ENCODE results near the gene TP63. TPM values are rescaled to one million over a fixed set of nuclear protein-coding genes. Genes with fewer than 3 reads are reported as not detected.

TP63 gene
- under 0.01 and 0.43 TPM in 2 replicates for total RNA-seq

GRCh38 chr3:189631373-189631408 is at the start of gene TP63:
Gene TP63, plus strand, starts transcription at chr3:189631389. Its CDS starts 127 bp downstream, at chr3:189631516.
- no peak for DNase-seq (ENCODE audit: low read depth)
- no peak within 1 kb of the TSS for H3K4me3 ChIP-seq (ENCODE audit: low read depth, low read length)

GRCh38 chr3:189582179-189582578 is 49.0 kb upstream of the TP63 start:
- no peak overlapping the region for H3K4me3 ChIP-seq (ENCODE audit: low read depth, low read length)
- TF ChIP-seq, protein P1, sequence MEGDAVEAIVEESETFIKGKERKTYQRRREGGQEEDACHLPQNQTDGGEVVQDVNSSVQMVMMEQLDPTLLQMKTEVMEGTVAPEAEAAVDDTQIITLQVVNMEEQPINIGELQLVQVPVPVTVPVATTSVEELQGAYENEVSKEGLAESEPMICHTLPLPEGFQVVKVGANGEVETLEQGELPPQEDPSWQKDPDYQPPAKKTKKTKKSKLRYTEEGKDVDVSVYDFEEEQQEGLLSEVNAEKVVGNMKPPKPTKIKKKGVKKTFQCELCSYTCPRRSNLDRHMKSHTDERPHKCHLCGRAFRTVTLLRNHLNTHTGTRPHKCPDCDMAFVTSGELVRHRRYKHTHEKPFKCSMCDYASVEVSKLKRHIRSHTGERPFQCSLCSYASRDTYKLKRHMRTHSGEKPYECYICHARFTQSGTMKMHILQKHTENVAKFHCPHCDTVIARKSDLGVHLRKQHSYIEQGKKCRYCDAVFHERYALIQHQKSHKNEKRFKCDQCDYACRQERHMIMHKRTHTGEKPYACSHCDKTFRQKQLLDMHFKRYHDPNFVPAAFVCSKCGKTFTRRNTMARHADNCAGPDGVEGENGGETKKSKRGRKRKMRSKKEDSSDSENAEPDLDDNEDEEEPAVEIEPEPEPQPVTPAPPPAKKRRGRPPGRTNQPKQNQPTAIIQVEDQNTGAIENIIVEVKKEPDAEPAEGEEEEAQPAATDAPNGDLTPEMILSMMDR (IDR thresholded peaks at IDR 0.05; ENCODE audit: insufficient read depth, low read depth, low read length), result no peak
- DNase-seq (ENCODE audit: low read depth), result no peak

More at GRCh38 chr3:189631373-189631408, at the start of gene TP63:
- TF ChIP-seq, protein P1 (IDR thresholded peaks at IDR 0.05; ENCODE audit: insufficient read depth, low read depth, low read length), result no peak

DNA sequence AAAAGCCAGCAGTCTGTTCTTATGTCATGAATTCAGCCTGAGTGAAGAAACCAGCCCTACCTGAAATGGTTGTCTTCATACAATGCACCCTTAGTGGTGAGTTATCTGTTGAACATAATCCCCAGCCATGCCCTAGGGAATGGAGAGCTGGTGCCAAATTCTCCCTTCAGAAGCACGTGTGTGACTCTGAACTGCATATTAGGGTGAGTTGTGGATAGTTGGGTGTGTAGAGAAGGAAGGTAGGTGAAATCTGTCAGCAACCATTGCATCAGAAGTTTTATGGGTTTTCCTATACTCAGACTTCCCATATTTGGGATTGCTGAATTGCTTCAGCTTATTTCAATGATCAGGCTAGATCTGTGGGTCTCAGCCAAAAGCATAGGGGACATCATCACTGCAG is 46.5 kb upstream of the TP63 start:
- TF ChIP-seq, protein P1 (IDR thresholded peaks at IDR 0.05; ENCODE audit: insufficient read depth, low read depth, low read length), result no peak
- DNase-seq (ENCODE audit: low read depth), result no peak
- H3K4me3 ChIP-seq (ENCODE audit: low read depth, low read length), result no peak overlapping the region

DNA sequence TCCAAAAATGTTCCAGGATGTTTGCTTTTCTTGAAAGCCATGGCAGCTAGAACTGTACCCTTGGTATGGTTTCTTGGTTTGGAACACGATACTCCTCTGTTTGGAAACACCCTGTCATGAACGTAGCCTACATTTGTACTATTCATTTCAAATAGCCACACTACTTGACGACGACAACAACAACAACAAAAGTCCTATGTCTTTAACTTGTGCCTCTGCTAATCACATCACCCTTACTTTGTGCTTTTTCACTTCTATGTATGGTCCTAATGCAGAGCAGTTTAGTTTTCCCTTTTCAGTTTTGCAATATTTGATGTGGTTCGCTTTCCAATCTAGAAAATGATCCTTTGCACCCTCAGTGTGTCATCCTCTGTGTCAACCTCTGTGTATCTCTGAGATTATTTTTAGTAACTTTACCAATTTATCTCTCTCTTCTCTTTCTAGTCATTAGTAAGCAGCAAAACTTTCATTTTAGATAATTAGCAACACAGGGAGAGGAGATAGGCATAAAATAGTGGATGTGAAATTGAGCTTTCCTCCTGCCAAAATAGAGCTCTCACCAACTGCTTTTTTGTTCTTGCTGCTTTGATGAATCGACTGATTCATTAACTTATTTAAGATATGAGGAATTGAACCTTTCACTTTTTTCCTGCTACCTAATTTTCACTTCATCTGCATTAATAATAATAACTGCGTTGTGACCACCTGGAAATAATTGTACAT is 44.1 kb upstream of the TP63 start:
- no peak overlapping the region for H3K4me3 ChIP-seq (ENCODE audit: low read depth, low read length)
- no peak for DNase-seq (ENCODE audit: low read depth)
- TF ChIP-seq, protein P1 (IDR thresholded peaks at IDR 0.05; ENCODE audit: insufficient read depth, low read depth, low read length), result no peak

- H3K4me3 ChIP-seq (ENCODE audit: low read depth, low read length), result no peak overlapping the region
- TF ChIP-seq, protein P1 (IDR thresholded peaks at IDR 0.05; ENCODE audit: insufficient read depth, low read depth, low read length), result no peak
- DNase-seq (ENCODE audit: low read depth), result no peak
Measured at GRCh38 chr3:189587664-189588040, 43.5 kb upstream of the TP63 start.

GRCh38 chr3:189588070-189588469 is 43.1 kb upstream of the TP63 start:
- TF ChIP-seq, protein P1 (IDR thresholded peaks at IDR 0.05; ENCODE audit: insufficient read depth, low read depth, low read length), result no peak
- peak; percentile 7 for DNase-seq (ENCODE audit: low read depth)
- no peak overlapping the region for H3K4me3 ChIP-seq (ENCODE audit: low read depth, low read length)

DNA sequence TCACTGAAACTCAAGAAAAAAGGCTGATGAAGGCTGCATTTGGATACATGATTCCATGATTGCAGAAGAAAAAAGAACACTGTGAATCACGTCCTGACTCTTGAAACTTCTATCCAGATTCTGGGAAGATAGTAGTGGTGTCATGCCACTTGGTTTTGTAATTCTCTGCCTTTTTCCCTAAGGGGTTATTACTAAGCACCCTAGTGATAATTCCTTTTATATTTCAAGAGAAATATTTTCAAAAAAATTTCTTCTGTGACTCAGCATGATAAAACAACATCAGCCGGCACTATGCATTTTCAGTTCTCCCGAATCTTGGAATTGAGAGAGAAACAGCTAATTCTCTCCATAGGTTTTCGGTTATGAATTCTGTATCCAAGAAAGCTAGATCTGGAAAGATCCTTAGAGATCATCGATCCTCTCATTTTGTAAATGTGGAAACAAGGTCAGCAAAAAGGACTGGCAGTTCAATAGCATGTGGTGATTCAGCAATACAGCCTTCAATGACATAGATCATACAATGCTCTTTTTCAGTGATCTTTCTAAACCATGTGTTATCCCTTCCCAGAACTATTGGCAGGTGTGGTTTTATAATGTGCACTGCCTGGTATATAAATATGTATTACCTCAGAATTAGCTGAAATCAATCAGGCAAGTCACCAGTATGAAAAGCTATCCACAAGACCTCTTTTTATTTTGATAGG is 42.6 kb upstream of the TP63 start:
- DNase-seq (ENCODE audit: low read depth), result peak; percentile 61
- TF ChIP-seq, protein P1 (IDR thresholded peaks at IDR 0.05; ENCODE audit: insufficient read depth, low read depth, low read length), result no peak
- no peak overlapping the region for H3K4me3 ChIP-seq (ENCODE audit: low read depth, low read length)

Data from fibroblast of villous mesenchyme (primary cell).